ENCODE measurements around the gene RACGAP1.
"Not testable (repeated sequence)": the region's sequence is repeated elsewhere in the genome, so short reads cannot be mapped to it uniquely, and the experiment has no call there.

Gene RACGAP1

DNA sequence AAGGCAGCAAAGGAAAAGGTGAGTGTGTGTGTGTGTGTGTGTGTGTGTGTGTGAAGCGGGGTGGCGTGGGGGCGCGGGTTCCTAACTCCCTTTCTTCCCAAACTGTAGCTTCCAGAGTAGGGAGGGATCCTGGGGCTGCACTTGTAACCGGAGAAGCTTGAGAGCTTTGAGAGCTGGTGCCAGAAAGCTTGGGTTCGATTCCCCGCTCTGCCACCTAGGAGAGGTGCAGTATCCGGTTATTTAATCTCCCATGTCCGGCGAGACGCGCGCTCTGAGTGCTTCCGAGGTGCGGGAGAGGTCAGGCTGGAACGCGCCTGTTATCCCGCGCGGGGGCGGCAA, 7.2 kb upstream of the RACGAP1 start:
- no peak for DNase-seq (ENCODE audit: low read depth in 2 of 2, low spot score in 1 of 2)

DNA sequence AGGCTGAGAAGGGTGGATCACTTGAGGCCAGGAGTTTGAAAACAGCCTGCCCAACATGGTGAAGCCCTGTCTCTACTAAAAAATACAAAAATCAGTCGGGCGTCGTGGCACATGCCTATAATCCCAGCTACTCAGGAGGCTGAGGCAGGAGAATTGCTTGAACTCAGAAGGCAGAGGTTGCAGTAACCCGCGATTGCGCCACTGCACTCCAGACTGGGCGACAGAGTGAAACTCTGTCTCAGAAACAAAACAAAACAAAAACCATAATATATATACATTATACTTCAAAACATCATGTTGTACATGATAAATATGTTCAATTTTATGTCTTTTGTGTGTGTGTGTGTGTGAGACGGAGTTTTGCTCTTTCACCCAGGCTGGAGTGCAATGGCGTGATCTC, 5.2 kb upstream of the RACGAP1 start:
- not testable (repeated sequence) for DNase-seq (ENCODE audit: low read depth in 2 of 2, low spot score in 1 of 2)

DNA sequence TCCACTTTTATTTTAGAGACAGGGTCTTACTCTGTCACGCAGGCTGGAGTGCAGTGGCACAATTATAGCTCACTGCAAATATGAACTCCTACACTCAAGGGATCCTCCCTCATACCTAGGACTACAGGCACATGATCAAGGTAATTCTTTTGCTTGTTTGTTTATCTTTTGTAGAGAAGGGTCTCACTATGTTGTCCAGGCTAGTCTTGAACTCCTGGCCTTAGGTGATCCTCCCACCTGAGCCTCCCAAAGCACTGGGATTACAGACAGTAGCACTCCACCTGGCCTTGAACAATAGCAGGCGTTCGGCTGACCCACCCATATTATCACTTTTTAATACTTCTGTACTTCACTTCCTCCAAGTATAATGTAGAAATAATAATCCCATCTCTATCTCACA, 1.4 kb upstream of the RACGAP1 start:
- DNase-seq (ENCODE audit: low read depth in 2 of 2, low spot score in 1 of 2), result no peak

DNA sequence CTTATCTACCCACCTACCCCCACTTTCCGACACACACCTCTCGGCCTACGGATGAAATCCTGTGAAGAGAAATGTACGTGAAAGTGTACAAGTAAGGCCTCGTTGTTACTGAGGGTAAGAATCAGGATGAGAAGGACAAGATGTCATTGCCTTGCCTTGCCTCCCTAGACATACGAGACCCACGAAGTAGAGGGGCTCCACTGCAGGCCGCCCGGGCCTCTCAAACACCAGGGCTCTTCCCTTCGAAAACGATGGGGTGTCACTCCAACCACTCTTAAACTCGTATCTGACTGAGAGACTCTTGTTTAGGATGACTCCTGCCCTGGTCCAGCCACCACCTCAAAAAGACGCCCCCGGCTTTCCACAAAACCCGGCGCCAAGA, 498 bp downstream of the RACGAP1 start:
- no peak for DNase-seq (ENCODE audit: low read depth in 2 of 2, low spot score in 1 of 2)

DNA sequence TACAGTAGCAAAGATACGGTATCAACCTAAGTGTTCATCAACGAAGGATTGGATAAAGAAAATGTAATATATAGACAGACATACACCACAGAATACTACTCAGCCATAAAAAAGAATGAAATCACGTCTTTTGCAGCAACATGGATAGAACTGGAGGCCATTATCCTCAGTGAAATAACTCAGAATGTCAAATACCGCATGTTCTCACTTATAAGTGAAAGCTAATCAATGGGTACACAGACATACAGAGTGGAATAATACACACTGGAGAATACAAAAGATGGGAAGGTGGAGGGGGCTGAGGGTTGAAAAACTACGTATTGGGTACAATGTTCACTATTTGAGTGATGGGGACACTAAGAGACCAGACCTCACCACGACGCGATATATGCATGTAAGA, 1.1 kb downstream of the RACGAP1 start:
- DNase-seq (ENCODE audit: low read depth in 2 of 2, low spot score in 1 of 2), result no peak

DNA sequence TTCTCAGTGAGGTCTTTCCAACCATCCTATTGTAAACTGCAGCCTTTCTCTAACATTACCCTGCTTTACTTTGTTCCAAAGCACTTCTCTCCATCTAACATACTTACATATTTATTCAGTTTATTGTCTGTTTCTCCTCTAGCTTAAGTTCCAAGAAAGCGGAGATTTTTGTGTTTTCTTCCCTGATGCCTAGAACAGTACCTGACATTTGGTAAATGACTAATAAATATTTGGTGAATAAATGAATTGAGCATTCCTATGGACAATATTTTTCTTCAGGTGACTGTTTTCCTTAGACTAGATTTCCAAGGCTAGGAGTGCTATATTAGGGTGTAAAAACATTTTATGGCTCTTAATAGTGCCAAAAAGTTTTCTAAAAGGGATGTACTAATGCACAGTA, 2.4 kb downstream of the RACGAP1 start:
- no peak for DNase-seq (ENCODE audit: low read depth in 2 of 2, low spot score in 1 of 2)

DNA sequence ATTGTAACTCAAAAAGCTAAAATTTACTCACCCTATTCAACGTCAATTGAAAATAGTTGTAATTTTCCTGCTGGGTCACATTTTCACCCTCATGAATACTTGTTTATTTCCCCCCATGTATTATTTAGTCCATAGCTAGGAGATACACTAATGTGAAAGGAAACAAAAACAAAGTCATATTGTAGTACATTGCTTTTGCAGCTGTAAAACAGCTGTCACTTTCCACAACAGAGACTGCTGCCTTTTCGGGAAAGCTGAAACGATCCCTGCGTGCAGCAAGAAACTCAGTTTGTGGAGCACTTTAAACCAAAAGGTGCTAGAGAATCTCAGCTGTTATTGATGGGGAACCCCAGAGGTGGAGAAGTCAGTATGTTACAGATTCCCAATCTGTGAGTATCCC, 4.3 kb downstream of the RACGAP1 start:
- DNase-seq (ENCODE audit: low read depth in 2 of 2, low spot score in 1 of 2), result no peak

DNA sequence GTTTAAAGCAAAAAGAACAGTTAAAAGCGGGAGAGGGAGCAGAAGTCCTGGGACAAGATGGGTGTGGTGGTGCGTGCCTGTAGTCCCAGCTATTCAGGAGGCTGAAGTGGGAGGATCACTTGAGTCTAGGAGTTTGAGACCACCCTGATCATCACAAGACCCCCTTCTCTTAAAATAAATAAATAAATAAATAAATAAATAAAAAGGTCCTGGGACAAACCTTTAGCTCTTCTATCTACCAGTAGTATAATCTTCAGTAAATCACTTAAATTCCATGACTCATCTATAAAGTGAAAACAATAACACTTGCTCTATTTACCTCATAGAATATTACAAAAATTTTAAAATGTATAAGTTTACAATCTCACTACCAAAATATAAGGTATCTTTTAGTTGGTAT, 5.8 kb downstream of the RACGAP1 start:
- DNase-seq (ENCODE audit: low read depth in 2 of 2, low spot score in 1 of 2), result no peak

DNA sequence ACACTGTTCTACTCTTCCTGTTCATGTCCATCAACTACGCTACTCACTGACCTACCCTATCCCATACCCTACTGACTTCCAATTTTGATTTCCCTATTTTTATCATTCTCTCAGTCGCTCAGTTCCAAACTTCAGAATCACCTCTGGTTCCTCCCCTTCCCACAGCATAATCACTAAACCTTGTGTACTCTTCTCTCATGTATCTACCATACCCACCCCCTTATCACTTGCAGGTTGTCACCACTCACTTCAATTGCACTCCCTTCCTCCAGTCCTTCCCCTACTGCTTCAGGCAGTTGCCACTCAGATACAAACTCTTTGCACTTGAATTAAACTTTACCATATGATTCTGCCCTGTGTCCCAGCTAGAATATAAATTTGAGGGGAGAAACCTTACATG, 6.3 kb downstream of the RACGAP1 start:
- DNase-seq (ENCODE audit: low read depth in 2 of 2, low spot score in 1 of 2), result no peak

DNA sequence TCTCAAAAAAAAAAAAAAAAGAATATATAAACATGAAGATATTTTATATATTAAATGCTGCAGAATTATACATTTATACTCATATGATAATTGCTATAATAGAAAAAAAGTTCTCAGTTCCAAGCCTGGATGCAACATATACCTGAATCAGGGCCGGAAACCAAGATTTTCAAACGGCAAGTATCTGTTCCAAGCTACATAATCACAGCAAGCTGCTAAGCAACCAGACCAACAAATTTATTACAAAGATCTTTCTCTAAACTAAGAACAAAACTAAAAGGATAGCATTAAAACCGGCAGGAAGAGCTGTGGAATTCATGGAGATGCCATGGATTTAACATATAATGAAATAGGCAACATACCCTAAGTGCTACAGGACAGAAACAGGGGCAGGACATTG, 7.1 kb downstream of the RACGAP1 start:
- DNase-seq (ENCODE audit: low read depth in 2 of 2, low spot score in 1 of 2), result no peak

DNA sequence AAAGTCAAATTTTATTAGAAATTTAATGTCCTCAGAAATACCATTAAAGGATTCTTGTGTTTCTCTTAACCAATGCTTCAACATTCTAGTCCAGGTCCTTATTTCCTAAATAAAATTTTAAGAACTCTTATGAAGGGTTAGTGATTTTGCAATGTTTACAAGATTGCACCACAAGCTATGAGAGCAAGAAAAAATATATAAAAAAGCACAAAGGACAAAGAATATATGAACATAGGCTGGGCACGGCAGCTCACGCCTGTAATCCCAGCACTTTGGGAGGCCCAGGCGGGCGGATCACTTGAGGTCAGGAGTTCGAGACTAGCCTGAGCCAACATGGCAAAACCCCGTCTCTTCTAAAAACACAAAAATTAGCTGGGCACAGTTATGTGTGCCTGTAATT, 7.7 kb downstream of the RACGAP1 start:
- no peak for DNase-seq (ENCODE audit: low read depth in 2 of 2, low spot score in 1 of 2)

DNA sequence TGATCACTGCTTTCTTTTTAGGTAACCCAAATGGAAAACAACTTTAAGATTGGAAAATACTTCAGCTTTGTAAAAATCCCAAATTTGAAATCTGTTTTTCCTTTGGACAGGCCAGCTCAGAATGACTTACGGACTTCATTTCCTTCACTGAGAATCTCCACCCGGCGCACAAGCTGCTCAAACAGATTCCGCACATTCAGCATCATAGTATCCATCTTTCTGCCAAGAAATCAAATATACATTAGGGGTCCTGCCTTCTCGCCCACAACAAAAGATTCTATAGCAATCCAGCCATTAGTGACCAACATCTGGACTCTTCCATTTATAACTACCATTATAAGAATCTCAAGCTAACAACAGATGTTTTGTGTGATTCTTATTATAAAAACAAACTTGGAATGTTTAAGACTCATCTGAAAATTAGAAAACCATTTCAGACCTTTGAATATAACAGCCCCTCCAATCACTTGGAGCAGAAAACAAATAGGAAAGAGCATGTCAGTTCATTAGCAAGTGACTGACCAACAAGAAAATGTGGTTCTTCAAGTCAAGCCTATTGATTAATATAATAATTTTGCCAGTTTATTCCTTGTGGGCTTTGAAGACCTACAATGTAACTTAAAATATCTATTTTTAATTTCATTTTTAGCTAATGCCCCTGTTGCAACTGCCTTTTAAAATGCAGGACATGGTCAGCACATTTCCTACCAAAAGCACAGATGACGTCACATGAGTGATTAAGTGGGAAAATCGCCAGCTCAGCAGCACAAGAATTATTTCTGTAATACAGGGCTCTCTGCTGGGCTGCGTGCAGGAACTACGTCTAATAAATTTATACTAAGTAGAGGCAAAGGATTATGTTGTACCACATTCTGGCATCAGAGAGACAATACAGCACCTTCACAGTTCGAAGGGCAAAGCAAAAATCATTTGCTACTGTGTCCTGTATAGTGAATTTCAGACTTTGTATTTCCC, 8.5 kb downstream of the RACGAP1 start:
- no peak for DNase-seq (ENCODE audit: low read depth in 2 of 2, low spot score in 1 of 2)

DNA sequence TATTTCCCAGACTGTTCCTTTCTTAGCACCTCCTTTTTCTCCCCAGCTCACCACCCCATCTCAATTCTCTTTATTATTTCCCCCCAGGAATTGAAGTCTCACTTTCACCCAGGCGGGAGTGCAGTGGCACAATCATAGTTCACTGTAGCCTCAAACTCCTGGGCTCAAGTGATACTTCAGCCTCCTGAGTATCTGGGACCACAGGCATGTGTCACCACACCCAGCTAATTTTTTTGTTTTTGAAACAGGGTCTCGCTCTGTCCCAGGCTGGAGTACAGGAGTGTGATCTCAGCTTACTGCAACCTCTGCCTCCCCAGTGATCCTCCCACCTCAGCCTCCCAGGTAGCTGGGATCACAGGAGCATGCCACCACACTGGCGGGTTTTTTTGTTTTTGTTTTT, 11.0 kb downstream of the RACGAP1 start:
- no peak for DNase-seq (ENCODE audit: low read depth in 2 of 2, low spot score in 1 of 2)

DNA sequence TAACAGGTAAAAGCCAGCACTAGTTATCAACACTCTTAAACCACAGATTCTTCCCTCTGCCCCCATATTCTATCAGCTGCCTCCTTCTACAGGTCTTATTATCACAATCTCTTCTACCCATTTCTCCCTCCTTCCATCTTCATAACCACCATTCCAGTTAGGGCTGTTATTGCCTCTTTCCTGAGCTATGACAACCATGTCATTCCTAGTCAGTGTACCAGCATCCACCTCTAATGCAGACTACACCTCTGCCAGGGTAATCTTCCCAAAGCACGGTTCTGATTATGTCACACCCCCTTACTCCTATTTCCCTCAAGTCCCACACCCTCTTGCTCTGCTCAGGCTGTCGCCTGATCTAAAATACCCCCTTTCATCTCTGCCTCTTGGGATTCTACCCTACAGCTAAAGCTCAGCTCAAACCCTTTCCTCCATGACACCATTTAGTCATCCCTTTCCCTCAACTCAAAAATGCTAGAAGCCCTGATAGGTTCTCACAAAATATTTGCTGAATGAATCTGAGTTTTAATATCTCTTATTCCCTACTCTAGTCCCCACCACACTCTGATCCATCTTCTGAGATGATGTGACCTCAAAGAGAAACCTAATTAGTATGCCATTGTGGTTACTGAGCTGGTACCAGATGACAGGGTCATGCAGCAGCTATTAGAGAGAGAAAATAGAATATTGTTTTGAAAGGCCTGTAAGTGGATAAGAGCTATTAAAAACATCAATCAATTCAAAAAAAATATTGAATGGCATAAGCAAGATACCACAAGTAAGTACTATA, 11.7 kb downstream of the RACGAP1 start:
- no peak for DNase-seq (ENCODE audit: low read depth in 2 of 2, low spot score in 1 of 2)

DNA sequence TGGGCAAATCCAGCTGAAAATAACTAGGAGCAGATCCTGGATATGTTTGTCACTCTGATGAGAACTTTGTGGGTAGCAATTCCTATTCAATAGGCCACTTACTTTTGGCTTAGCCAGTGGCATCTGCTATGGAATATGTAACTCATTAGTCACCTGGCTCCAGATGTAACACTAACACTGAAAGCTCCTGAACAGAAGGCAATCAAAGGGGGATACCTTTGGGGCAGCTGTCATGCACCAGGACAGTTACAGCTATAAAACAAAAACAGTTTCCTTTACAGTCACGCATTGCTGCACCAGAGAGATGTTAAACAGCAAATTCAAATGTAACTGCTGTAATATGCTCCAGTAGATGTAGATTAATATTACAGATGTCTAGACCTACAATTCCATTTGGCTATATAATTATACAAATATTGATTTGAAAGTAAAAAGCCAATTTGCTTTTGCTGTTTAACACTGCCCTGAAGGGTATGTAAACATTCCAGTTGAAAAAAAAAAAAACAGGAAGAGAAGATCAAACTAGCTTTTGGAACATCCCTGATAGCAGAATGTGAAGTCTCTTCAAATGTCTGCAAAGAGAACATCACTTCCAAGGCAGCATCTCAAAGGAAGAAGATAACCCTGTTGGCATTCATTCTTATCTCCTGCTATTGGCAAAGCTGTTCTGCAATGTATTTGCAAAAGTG, 18.4 kb downstream of the RACGAP1 start:
- no peak for DNase-seq (ENCODE audit: low read depth in 2 of 2, low spot score in 1 of 2)

DNA sequence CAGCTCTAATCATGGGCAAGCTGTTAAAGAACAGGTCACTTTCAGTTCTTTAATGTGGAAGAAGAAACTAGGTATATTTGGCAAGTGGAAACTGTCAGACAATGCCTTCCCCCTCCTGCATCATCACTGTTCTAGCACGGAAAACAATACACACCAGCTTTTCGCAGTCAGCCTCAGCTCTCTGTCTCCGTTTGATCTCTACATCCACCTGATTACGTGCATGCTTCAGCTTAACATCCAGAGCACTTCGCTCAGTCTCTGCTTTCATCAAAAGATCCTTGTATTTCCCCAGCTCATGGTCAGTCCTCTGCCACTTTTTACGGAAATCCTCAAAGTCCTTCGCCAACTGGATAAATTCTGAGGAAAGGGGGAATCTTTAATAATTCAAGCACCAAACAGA, 19.0 kb downstream of the RACGAP1 start:
- no peak for DNase-seq (ENCODE audit: low read depth in 2 of 2, low spot score in 1 of 2)

DNA sequence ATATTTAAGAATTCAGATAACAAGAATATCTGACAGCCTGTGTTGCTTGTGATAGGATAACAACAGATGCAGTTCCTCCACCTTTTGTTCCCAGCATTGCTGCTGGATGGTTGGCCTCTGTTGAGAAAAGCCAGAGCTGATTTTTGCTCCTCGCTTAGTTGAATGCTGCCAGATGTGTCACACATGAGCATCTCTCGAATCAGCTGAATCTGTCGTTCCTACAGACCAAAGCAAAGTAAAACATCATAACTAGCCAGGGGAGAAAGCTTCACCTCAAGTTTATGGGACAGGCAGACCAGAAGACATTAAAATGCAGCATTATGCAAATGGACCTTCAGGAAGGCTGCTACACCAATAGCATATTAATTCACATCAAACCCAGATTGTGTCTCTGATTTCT, 20.1 kb downstream of the RACGAP1 start:
- DNase-seq (ENCODE audit: low read depth in 2 of 2, low spot score in 1 of 2), result no peak

DNA sequence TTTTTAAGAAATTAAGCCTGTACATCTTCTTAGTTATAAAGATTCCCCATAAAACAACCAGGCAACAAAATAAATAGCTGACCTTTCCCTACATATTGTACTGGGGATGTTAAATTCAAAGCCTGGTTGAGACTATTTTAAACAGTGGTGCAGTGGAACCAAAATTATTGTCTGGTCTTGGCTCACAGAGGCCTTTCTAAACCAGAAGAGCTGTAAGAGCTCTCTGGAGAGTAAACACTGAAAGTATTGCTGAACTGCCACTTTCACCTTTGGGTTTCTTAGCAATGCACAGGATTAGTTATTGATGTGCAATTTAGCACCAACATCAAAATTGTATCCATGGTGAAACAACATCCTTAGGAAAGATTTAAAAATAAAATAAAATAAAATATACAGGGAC, 20.6 kb downstream of the RACGAP1 start:
- DNase-seq (ENCODE audit: low read depth in 2 of 2, low spot score in 1 of 2), result no peak

DNA sequence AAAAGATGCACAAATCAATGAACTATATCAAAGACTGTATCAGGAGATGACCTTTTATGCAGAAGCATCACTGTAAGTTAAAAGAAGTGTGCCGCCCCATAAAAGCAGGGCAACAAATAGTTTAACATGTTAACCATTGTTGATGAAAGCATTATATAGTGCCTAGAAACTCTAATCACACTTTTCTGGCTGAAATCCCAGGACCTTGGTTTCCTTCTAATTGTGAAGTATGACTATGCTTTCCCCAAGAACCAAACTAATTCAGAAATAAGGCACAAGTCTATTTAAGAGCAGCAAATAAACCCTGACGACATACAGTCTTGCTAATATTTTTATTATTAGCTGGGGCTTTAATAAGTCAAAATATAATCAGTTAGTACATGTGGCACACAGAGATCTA, 21.7 kb downstream of the RACGAP1 start:
- DNase-seq (ENCODE audit: low read depth in 2 of 2, low spot score in 1 of 2), result no peak

DNA sequence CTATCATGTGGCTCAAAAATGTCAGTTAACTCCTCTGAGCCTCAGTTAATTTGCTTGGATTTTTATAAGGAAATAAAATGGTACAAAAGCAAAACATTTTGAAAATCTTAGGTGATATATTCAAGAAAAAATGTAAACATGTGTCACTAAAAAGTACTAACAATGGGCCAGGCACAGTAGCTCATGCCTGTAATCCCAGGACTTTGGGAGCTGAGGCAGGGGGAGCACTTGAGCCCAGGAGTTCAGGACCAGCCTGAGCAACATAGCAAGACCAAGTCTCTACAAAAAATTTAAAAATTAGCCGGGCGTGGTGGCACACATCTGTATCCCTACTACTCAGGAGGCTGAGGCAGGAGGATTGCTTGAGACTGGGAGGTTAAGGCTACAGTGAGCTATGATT, 26.8 kb downstream of the RACGAP1 start:
- DNase-seq (ENCODE audit: low read depth in 2 of 2, low spot score in 1 of 2), result no peak

DNA sequence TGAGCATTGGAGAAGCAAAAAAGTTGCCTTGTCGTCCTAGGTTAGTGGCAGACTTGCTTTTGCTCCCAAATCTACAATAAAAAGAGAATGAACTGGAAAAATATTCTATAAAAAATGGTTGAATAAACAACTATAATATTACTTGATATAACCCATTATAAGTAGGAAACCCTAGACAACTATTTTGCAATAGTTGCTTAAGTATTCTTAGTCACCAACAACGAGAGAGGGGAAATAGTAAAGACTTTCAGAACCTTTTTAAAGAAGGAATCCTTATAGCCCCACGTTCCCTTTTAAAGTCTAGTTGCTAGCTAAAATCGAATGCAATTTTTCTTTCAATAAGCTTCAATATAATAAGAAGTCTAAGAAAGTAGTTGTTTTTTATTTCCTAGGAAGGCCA, 35.0 kb downstream of the RACGAP1 start:
- DNase-seq (ENCODE audit: low read depth in 2 of 2, low spot score in 1 of 2), result no peak

DNA sequence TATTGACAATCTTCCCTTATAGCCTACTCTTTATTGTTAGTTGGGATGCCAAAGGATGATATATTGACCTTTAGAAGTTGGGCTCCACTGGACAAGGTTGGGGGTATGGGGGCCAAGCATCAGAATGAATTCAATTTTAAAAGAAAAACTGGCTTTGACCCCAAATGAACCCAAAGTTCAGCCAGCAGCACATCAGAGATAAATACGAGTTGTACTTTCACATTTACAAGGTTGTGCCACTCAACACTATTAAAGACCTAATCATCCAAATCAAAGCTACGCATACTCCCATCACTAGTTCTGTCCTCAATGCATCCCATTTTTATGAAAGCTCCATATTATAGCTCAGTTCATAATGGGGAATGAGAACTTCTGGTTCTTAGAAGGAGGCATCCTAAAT, 35.9 kb downstream of the RACGAP1 start:
- DNase-seq (ENCODE audit: low read depth in 2 of 2, low spot score in 1 of 2), result not testable (repeated sequence)
